Mesenchymal stem cell (in vitro differentiated cells and primary cell): ENCODE results near the gene FAM110A.

Source experiments
- DNase-seq: peaks from one replicate; pipeline ENCODE4 v3.0.0-alpha.2; 2013
- H2AFZ ChIP-seq: one replicate; pipeline ENCODE4 v1.6.1; 2013; ENCODE audit warnings: low read depth, mild to moderate bottlenecking, control low read depth, inconsistent platforms, low read length, moderate library complexity
- H2AK5ac ChIP-seq: 2 replicates; pipeline ENCODE4 v1.6.1; 2013; ENCODE audit warnings: low read length, moderate library complexity, mild to moderate bottlenecking, inconsistent platforms; ENCODE audit not compliant: severe bottlenecking
- H2BK120ac ChIP-seq: one replicate; pipeline ENCODE4 v1.6.1; 2013; ENCODE audit warnings: low read depth, mild to moderate bottlenecking, inconsistent platforms, low read length, moderate library complexity
- H2BK12ac ChIP-seq, 2 experiments: one replicate each; pipeline ENCODE4 v1.6.1; 2013; ENCODE audit warnings: inconsistent platforms in 2 of 2, low read length in 2 of 2, mild to moderate bottlenecking in 2 of 2, moderate library complexity in 2 of 2, control low read depth in 1 of 2
- H2BK15ac ChIP-seq: one replicate; pipeline ENCODE4 v1.6.1; 2013; ENCODE audit warnings: mild to moderate bottlenecking, low read depth, inconsistent platforms; ENCODE audit not compliant: poor library complexity, severe bottlenecking
- H2BK5ac ChIP-seq: 2 replicates; pipeline ENCODE4 v1.6.1; 2013; ENCODE audit warnings: low read depth, mild to moderate bottlenecking, low read length, control low read depth, inconsistent platforms; ENCODE audit not compliant: poor library complexity, severe bottlenecking
- H3K14ac ChIP-seq, 2 experiments: one replicate each; pipeline ENCODE4 v1.6.1; 2013; ENCODE audit warnings: inconsistent platforms in 2 of 2, low read length in 2 of 2, control low read depth in 1 of 2, mild to moderate bottlenecking in 1 of 2, moderate library complexity in 1 of 2
- H3K18ac ChIP-seq, 2 experiments: one replicate each; pipeline ENCODE4 v1.6.1; 2013; ENCODE audit warnings: inconsistent platforms in 2 of 2, low read length in 2 of 2, control low read depth in 1 of 2, low read depth in 1 of 2, mild to moderate bottlenecking in 1 of 2
- H3K23ac ChIP-seq, 2 experiments: one replicate each; pipeline ENCODE4 v1.6.1; 2013; ENCODE audit warnings: inconsistent platforms in 2 of 2, low read length in 2 of 2, mild to moderate bottlenecking in 2 of 2, moderate library complexity in 2 of 2, control low read depth in 1 of 2
- H3K27ac ChIP-seq: 2 replicates; pipeline ENCODE4 v1.5.1; 2013; ENCODE audit warnings: mild to moderate bottlenecking, moderate library complexity, low read length, control low read depth, inconsistent platforms; ENCODE audit not compliant: poor library complexity, severe bottlenecking
- H3K27me3 ChIP-seq, 2 experiments: 2 replicates each; pipeline versions ENCODE4 v1.6.1 to v1.7.0; 2013; ENCODE audit warnings: low read length in 2 of 2, mild to moderate bottlenecking in 2 of 2, moderate library complexity in 2 of 2, control low read depth in 1 of 2, inconsistent platforms in 1 of 2; ENCODE audit not compliant: control insufficient read depth in 1 of 2, insufficient read depth in 1 of 2
- H3K36me3 ChIP-seq, 2 experiments: 2 replicates each; pipeline versions ENCODE4 v1.6.1 to v1.7.0; 2013; ENCODE audit warnings: low read length in 2 of 2, control low read depth in 1 of 2, inconsistent platforms in 1 of 2, low read depth in 1 of 2, mild to moderate bottlenecking in 1 of 2; ENCODE audit not compliant: insufficient read depth in 2 of 2, control insufficient read depth in 1 of 2
- H3K4ac ChIP-seq, 2 experiments: one replicate each; pipeline ENCODE4 v1.6.1; 2013; ENCODE audit warnings: inconsistent platforms in 2 of 2, low read length in 2 of 2, mild to moderate bottlenecking in 2 of 2, moderate library complexity in 2 of 2, control low read depth in 1 of 2, low read depth in 1 of 2
- H3K4me1 ChIP-seq: 2 replicates; pipeline ENCODE4 v1.6.1; 2013; ENCODE audit warnings: low read depth, low read length, control low read depth; ENCODE audit not compliant: control insufficient read depth, insufficient read depth
- H3K4me2 ChIP-seq: 2 replicates; pipeline ENCODE4 v1.6.1; 2013; ENCODE audit warnings: low read length, mild to moderate bottlenecking, inconsistent platforms; ENCODE audit not compliant: poor library complexity, severe bottlenecking
- H3K4me3 ChIP-seq, 2 experiments: 2 replicates each; pipeline versions ENCODE4 v1.5.1 to v1.7.0; 2013; ENCODE audit warnings: low read length in 2 of 2, mild to moderate bottlenecking in 2 of 2, control low read depth in 1 of 2, low read depth in 1 of 2; ENCODE audit not compliant: insufficient read depth in 1 of 2
- H3K79me1 ChIP-seq: replicated peaks from 2 replicates; pipeline ENCODE4 v1.6.1; 2013; ENCODE audit warnings: mild to moderate bottlenecking, control low read depth, low read length, inconsistent platforms; ENCODE audit not compliant: poor library complexity, severe bottlenecking
- H3K9ac ChIP-seq: 2 replicates; pipeline ENCODE4 v1.7.0; 2013; ENCODE audit warnings: mild to moderate bottlenecking, low read length, moderate library complexity
- H3K9me3 ChIP-seq: 2 replicates; pipeline ENCODE4 v1.7.0; 2013; ENCODE audit warnings: mild to moderate bottlenecking, low read length; ENCODE audit not compliant: control insufficient read depth
- H4K8ac ChIP-seq: one replicate; pipeline ENCODE4 v1.6.1; 2013; ENCODE audit warnings: inconsistent platforms, mild to moderate bottlenecking, low read length, moderate library complexity
- H4K91ac ChIP-seq: one replicate; pipeline ENCODE4 v1.6.1; 2013; ENCODE audit warnings: mild to moderate bottlenecking, low read length, inconsistent platforms
- whole genome bisulfite sequencing: methylation state at CpG from one replicate; pipeline ENCODE4 v1.1.7; 2013; ENCODE audit warnings: mixed read lengths; 5-methylcytosine and 5-hydroxymethylcytosine counted together

Gene FAM110A

DNA sequence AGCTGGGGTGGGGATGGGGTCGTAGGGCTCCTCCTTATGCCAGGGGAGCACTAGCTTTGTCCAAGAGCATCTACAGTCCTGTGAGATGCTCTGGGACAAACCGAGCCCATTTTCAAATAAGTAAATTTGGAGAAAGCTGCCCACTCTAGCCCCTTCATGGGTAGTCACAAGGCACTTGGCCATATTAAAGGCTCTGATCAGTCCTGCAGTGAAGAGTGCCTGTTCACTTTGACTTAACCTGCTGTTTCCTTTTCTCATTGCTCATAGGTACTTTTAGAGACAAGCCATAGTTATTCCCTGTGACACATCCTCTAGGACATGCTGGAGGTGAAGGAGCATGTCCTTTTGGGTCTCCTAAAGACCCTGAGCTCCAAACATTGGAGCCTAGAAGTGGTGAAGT, 38.4 kb downstream of the FAM110A start:
- Histone ChIP-seq H3K27me3 (peaks cover 43 to 56% of the 10 kb centered on the region in 2 experiments), H3K4me2 (no peak overlapping the region), H3K14ac (no peak overlapping the region), H2AFZ (no peak overlapping the region), H3K18ac (no peak overlapping the region), H4K91ac (no peak overlapping the region), H4K8ac (no peak overlapping the region), H2BK5ac (no peak overlapping the region), H2AK5ac (no peak overlapping the region), H3K36me3 (no peaks in the 10 kb centered on the region), H3K79me1 (no peaks in the 10 kb centered on the region), H3K4ac (no peak overlapping the region), H3K9me3 (no peaks in the 10 kb centered on the region), H2BK12ac (no peak overlapping the region), H2BK15ac (no peak overlapping the region), H3K4me3 (no peak overlapping the region), H3K9ac (no peak overlapping the region), H3K4me1 (no peaks in the 10 kb centered on the region), H2BK120ac (no peak overlapping the region), H3K27ac (no peak overlapping the region), H3K23ac (no peak overlapping the region)
- DNase-seq: no peak
- WGBS: 44% methylated on average over 2 of the region's 2 CpGs

DNA sequence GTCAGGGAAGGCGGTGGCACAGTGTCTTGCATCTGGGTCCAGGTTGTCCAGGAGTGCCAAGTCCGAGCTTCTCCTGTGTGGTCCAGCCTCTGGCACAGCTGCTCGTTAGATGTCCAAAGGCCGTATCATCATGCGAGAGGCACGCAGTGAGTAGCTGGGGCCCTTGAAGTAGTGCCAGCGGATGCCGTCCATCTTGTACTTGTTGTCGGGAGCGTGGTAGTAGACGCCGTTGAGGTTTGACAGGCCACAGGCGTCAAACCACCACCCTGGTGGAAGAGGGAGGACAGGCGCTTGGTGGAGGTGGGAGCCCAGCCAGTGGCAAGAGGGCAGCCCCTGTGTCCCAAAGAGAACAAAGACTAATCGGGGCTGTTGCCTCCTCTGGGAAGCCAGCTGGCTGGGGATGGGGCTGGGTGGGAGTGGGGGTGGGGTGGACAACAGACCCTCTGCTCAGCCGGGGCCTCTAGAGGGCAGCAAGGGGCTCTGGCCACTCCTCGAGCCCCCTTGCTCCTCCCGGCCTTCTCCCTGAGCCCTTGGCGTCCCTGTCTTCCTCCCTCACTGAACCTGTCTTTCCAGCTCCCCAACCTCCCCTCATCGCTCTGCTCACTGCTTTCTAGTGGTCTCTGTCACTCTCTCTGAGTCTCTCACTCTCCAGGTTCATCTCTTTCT, 39.5 kb downstream of the FAM110A start:
- no peak overlapping the region for H2BK15ac ChIP-seq
- H3K4ac ChIP-seq: no peak overlapping the region
- H3K14ac ChIP-seq: no peak overlapping the region
- H4K8ac ChIP-seq: no peak overlapping the region
- no peak overlapping the region for H3K4me3 ChIP-seq
- H3K4me1 ChIP-seq: no peaks in the 10 kb centered on the region
- no peaks in the 10 kb centered on the region for H3K79me1 ChIP-seq
- no peak overlapping the region for H2BK12ac ChIP-seq
- H2BK120ac ChIP-seq: no peak overlapping the region
- H3K18ac ChIP-seq: no peak overlapping the region
- no peak overlapping the region for H2AFZ ChIP-seq
- no peak overlapping the region for H2BK5ac ChIP-seq
- no peak overlapping the region for H3K23ac ChIP-seq
- no peaks in the 10 kb centered on the region for H3K9me3 ChIP-seq
- H3K4me2 ChIP-seq: no peak overlapping the region
- no peak overlapping the region for H3K9ac ChIP-seq
- 64% methylated on average over 20 of the region's 20 CpGs for WGBS
- no peak overlapping the region for H2AK5ac ChIP-seq
- no peaks in the 10 kb centered on the region for H3K36me3 ChIP-seq
- no peak for DNase-seq
- no peak overlapping the region for H3K27ac ChIP-seq
- peaks cover 44 to 63% of the 10 kb centered on the region in 2 experiments for H3K27me3 ChIP-seq
- no peak overlapping the region for H4K91ac ChIP-seq

DNA sequence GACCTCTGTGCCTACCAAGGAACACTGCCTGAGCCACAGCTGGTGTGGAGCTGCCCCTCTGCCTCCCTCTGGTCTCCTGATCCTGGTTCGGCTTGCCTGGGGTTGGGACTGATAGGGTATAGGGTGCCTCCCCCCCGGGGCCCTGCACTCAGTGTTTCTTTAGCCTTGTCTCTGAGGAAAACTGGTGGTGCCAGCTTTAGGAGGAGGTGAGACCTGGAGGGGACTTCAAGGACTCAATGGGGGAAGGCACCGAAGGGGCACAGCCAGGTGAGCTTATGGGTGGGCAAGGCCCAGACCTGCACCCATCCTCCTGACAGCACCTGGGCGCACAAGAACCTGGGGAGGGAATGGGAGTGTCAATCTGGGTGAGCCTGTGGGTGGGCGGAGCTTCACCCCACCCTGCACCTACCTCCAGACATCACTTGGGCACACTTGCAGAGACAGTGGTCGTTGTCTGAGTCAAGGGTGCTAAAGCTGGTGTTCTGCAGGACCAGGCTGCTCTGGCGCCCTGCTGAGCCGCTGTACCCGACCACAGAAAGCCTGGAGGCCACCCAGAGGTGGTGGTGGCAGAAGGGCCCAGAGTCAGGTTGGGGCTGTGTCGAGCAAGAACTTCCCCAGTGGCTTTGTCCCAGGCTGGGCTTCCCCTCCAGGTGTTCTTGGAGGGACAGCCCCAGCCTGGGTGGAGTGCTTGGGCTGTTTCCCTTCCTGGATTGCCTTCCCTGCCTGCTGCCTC, 40.5 kb downstream of the FAM110A start:
- no peaks in the 10 kb centered on the region for H3K36me3 ChIP-seq
- no peak overlapping the region for H3K9ac ChIP-seq
- no peak overlapping the region for H3K18ac ChIP-seq
- H2BK120ac ChIP-seq: no peak overlapping the region
- no peak overlapping the region for H3K4ac ChIP-seq
- H4K91ac ChIP-seq: no peak overlapping the region
- H2AK5ac ChIP-seq: no peak overlapping the region
- no peaks in the 10 kb centered on the region for H3K9me3 ChIP-seq
- no peaks in the 10 kb centered on the region for H3K4me1 ChIP-seq
- no peak overlapping the region for H2BK12ac ChIP-seq
- H3K79me1 ChIP-seq: no peaks in the 10 kb centered on the region
- WGBS: 73% methylated on average over 9 of the region's 10 CpGs
- no peak overlapping the region for H3K4me2 ChIP-seq
- no peak for DNase-seq
- H2BK15ac ChIP-seq: no peak overlapping the region
- H4K8ac ChIP-seq: no peak overlapping the region
- H3K14ac ChIP-seq: no peak overlapping the region
- no peak overlapping the region for H3K23ac ChIP-seq
- no peak overlapping the region for H2AFZ ChIP-seq
- no peak overlapping the region for H3K4me3 ChIP-seq
- H2BK5ac ChIP-seq: no peak overlapping the region
- H3K27me3 ChIP-seq: peaks cover 46 to 63% of the 10 kb centered on the region in 2 experiments
- H3K27ac ChIP-seq: no peak overlapping the region

DNA sequence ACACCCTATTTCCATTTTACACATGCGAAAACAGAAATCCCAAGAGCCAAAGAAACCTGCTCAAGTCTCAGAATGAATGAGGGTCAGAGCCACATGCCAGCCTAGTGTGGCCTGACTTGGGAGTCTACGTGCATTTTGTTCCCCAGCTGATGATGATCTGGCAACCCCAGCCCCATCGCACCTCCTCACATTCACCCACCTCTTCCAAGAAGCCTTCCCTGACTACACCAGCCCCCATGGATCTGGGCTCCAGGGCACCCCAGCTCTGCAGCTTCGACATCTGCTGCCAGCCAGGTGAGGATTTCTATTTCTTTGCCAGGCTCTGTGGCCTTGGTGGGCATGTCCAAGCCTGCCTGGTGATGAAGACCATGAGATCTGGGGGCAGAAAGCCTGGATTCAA, 41.6 kb downstream of the FAM110A start:
- no peaks in the 10 kb centered on the region for H3K79me1 ChIP-seq

More for the DNA sequence above, 41.6 kb downstream of the FAM110A start:
- Histone ChIP-seq H2BK15ac (no peak overlapping the region), H4K8ac (no peak overlapping the region), H3K4me3 (no peak overlapping the region), H3K14ac (no peak overlapping the region), H3K4me1 (no peaks in the 10 kb centered on the region), H3K9ac (no peak overlapping the region), H3K27ac (no peak overlapping the region), H2BK120ac (no peak overlapping the region), H2BK5ac (no peak overlapping the region), H2AFZ (no peak overlapping the region), H4K91ac (no peak overlapping the region), H3K4ac (no peak overlapping the region), H3K36me3 (no peaks in the 10 kb centered on the region), H3K9me3 (no peaks in the 10 kb centered on the region), H2BK12ac (no peak overlapping the region), H3K4me2 (no peak overlapping the region), H3K27me3 (peaks cover 42 to 53% of the 10 kb centered on the region in 2 experiments), H2AK5ac (no peak overlapping the region), H3K23ac (no peak overlapping the region), H3K18ac (no peak overlapping the region)
- no peak for DNase-seq
- WGBS: 80% methylated on average over 4 of the region's 4 CpGs
